Adrenal gland (tissue), 12 donors: ENCODE data around the gene OR5M8. TPM values are rescaled to one million over a fixed set of nuclear protein-coding genes. Genes with fewer than 3 reads are reported as not detected.

ENCODE experiments used
- DNase-seq, 7 donors: peaks; one replicate each; pipeline ENCODE4 v3.0.0-alpha.2; 2019 to 2020
- H3K27ac ChIP-seq, 5 donors: fragments of 200-600 bp; sonication (generic) in 4 of 5; 1 replicate in 3 of 5; 2 replicates in 2 of 5; pipeline versions ENCODE4 v1.5.1 to v1.8.0; 2016 to 2020; ENCODE audit warnings: mild to moderate bottlenecking in 1 of 5
- H3K27me3 ChIP-seq: fragments of 200-600 bp; 2 replicates; pipeline ENCODE4 v1.8.0; 2021
- H3K36me3 ChIP-seq, 2 donors: fragments of 200-600 bp; replicated peaks in 1 of 2; 1 replicate in 1 of 2; 2 replicates in 1 of 2; pipeline versions ENCODE4 v1.5.1 to v1.8.0; 2018 to 2022
- H3K4me1 ChIP-seq, 2 donors: fragments of 200-600 bp; replicated peaks in 1 of 2; 1 replicate in 1 of 2; 2 replicates in 1 of 2; pipeline versions ENCODE4 v1.5.1 to v1.8.0; 2018 to 2021
- H3K4me3 ChIP-seq, 4 donors: fragments of 200-600 bp; sonication (generic) in 3 of 4; one replicate each; pipeline ENCODE4 v1.5.1; 2016 to 2018
- H3K9me3 ChIP-seq, 3 donors: fragments of 200-600 bp; sonication (generic) in 1 of 3; replicated peaks in 1 of 3; 1 replicate in 2 of 3; 2 replicates in 1 of 3; pipeline versions ENCODE4 v1.5.1 to v1.8.0; 2016 to 2021
- POLR2A ChIP-seq, 2 donors: fragments of 450-650 bp; IDR thresholded peaks; one replicate each; pipeline ENCODE4 v1.6.1; 2017; ENCODE audit warnings: antibody characterized with exemption in 2 of 2, mild to moderate bottlenecking in 2 of 2, moderate library complexity in 1 of 2
- WGBS, 4 donors: extraction: QIAGEN DNeasy Blood & Tissue Kit in 2 of 4; methylation state at CpG; one replicate each; pipeline versions ENCODE4 v1.1.5 to v1.1.7; 2013 to 2017; 5-methylcytosine and 5-hydroxymethylcytosine counted together
- intact Hi-C, 2 donors: fragments of 100-400 bp; cut with DNase I; formaldehyde crosslinking; loops; one replicate each; pipeline versions ENCODE4 v1.14.1 to v1.15.0; 2022 to 2023
- polyA plus RNA-seq, 3 donors: library from polyadenylated mRNA; stranded (reverse); fragments of 200-250 nt in 2 of 3; fragments of 350-450 nt in 1 of 3; fragmentation: Illumina TruSeq in 1 of 3; extraction: RNeasy Lipid Tissue Mini Kit (QIAGEN cat#74804) in 1 of 3; gene quantifications; one replicate each; pipeline ENCODE4 v1.2.3, GENCODE V29; 2013 to 2014
- total RNA-seq, 9 donors: library from RNA; depleted of rRNA in 4 of 9; stranded (reverse); fragments of >200 nt in 4 of 9; fragments of 120-200 nt in 1 of 9; fragmentation: NEBNext Ultra II Directional in 1 of 9; extraction: Animal tissue kit (Norgen Biotek cat#: 25700) in 1 of 9; gene quantifications; one replicate each; pipeline versions ENCODE4 v1.1.0 to v1.2.4, GENCODE V29; 2013 to 2023
- TF ChIP-seq, protein P1 (sequence below), 6 experiments: fragments of 450-650 bp in 4 of 6; fragments of 200-600 bp in 2 of 6; sonication (generic) in 1 of 6; IDR thresholded peaks; 1 replicate in 5 of 6; 2 replicates in 1 of 6; pipeline versions ENCODE4 v1.5.1 to v1.8.0; 2016 to 2021; ENCODE audit warnings: antibody characterized with exemption in 6 of 6, mild to moderate bottlenecking in 2 of 6, moderate library complexity in 1 of 6
- donor health status: healthy with polysubstance abuse.
- donor health status: Bipolar disorder and iron deficiency.
- donor health status: DM: yes; HTN: yes; CAD: no.
- donor health status: DM: no; HTN: no; CAD: no.
- donor health status: DM: no; HTN: no; CAD: no.
- donor health status: DM: yes; HTN: yes; CAD: no.

OR5M8 gene
- total and polyA plus RNA-seq, 12 donors, result not detected

DNA sequence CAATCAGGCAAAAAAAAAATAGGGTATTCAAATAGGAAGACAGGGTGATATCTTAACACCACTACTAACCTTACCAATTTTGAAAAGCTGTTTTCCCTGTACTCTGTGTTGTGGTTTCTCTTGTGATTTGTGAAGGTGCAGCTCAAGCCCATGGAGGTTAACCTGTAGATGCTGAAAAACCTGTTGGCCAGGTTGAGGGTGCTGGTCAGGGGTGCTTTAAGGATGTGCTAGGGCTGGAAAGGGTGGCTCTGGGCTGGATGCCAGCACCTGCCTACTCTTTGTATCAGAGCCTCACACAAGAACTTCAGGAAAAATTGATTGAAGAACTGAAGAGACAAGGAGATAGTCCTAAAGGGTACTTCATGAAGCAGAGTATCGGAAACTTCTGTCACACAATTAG, 18.3 kb upstream of the OR5M8 start:
- no peaks in the 10 kb centered on the region for H3K36me3 ChIP-seq
- H3K27me3 ChIP-seq, result no peaks in the 10 kb centered on the region
- DNase-seq, result no peak
- H3K27ac ChIP-seq, result no peak overlapping the region
- no peaks in the 10 kb centered on the region for H3K9me3 ChIP-seq
- H3K4me3 ChIP-seq, result no peak overlapping the region
- H3K4me1 ChIP-seq, result no peaks in the 10 kb centered on the region
- no peak for TF ChIP-seq POLR2A (IDR thresholded peaks at IDR 0.05)
- TF ChIP-seq, protein P1, sequence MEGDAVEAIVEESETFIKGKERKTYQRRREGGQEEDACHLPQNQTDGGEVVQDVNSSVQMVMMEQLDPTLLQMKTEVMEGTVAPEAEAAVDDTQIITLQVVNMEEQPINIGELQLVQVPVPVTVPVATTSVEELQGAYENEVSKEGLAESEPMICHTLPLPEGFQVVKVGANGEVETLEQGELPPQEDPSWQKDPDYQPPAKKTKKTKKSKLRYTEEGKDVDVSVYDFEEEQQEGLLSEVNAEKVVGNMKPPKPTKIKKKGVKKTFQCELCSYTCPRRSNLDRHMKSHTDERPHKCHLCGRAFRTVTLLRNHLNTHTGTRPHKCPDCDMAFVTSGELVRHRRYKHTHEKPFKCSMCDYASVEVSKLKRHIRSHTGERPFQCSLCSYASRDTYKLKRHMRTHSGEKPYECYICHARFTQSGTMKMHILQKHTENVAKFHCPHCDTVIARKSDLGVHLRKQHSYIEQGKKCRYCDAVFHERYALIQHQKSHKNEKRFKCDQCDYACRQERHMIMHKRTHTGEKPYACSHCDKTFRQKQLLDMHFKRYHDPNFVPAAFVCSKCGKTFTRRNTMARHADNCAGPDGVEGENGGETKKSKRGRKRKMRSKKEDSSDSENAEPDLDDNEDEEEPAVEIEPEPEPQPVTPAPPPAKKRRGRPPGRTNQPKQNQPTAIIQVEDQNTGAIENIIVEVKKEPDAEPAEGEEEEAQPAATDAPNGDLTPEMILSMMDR (IDR thresholded peaks at IDR 0.05), result no peak
- 89 to 93% (median 92%) methylated on average over 1 of the region's 1 CpG for WGBS, 4 donors
- intact Hi-C loops, result no loop called here

DNA sequence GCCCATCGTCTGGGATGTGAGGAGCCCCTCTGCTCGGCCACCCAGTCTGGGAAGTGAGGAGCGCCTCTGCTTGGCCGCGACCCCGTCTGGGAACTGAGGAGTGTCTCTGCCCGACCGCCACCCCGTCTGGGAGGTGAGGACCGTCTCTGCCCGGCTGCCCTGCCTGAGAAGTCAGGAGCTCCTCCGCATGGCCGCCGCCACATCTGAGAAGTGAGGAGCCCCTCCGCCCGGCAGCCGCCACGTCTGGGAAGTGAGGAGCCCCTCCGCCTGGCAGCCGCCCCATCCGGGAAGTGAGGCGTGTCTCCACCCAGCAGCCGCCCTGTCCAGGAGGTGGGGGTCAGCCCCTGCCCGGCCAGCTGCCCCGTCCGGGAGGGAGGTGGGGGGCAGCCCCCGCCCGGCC, 5.8 kb upstream of the OR5M8 start:
- WGBS, 4 donors, result 93 to 96% (median 96%) methylated on average over 9 to 28 of the region's 28 CpGs; no CpG with 5 or more reads in 1 of the 4 donors
- Histone ChIP-seq H3K4me1 (no peaks in the 10 kb centered on the region), H3K9me3 (no peaks in the 10 kb centered on the region), H3K27ac (no peak overlapping the region), H3K27me3 (no peaks in the 10 kb centered on the region), H3K4me3 (no peak overlapping the region), H3K36me3 (no peaks in the 10 kb centered on the region)
- DNase-seq, result no peak
- intact Hi-C loops, result no loop called here
- TF ChIP-seq POLR2A (IDR thresholded peaks at IDR 0.05), result no peak
- TF ChIP-seq, protein P1 (IDR thresholded peaks at IDR 0.05), result no peak

- no peak overlapping the region for H3K27ac ChIP-seq
- intact Hi-C loops, result no loop called here
- H3K36me3 ChIP-seq, result no peaks in the 10 kb centered on the region
- TF ChIP-seq, protein P1 (IDR thresholded peaks at IDR 0.05), result no peak
- TF ChIP-seq POLR2A (IDR thresholded peaks at IDR 0.05), result no peak
- H3K4me3 ChIP-seq, result no peak overlapping the region
- 69 to 77% (median 73%) methylated on average over 2 of the region's 2 CpGs for WGBS, 4 donors
- H3K4me1 ChIP-seq, result no peaks in the 10 kb centered on the region
- H3K27me3 ChIP-seq, result no peaks in the 10 kb centered on the region
- DNase-seq, result no peak
- no peaks in the 10 kb centered on the region for H3K9me3 ChIP-seq
Measured at GRCh38 chr11:56495117-56495516, 3.9 kb upstream of the OR5M8 start.

DNA sequence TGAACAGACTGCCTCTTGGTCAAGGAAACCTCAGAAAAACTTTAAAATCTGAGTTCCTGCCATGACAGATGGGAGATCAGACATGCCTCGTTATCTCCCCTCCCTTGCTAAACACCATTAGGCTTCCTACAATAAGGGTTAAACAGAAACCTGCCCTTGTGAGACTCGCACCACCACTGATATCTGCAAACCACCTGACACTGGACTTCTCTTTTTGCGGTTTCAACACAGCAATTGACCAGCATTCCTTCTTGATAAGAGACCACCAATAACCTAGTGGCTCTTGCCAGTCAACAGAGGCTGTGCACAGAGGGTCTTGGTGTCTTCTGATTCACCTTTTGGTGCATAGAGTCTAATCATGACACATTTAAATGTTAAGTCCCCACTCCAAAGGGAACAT, 4.4 kb downstream of the OR5M8 start:
- H3K4me3 ChIP-seq, result no peak overlapping the region
- H3K36me3 ChIP-seq, result no peaks in the 10 kb centered on the region
- intact Hi-C loops, result no loop called here
- H3K4me1 ChIP-seq, result no peaks in the 10 kb centered on the region
- TF ChIP-seq, protein P1 (IDR thresholded peaks at IDR 0.05), result no peak
- no peak for TF ChIP-seq POLR2A (IDR thresholded peaks at IDR 0.05)
- WGBS, 4 donors, result 56 to 78% (median 68%) methylated on average over 3 of the region's 3 CpGs
- no peak overlapping the region for H3K27ac ChIP-seq
- DNase-seq, result no peak
- H3K9me3 ChIP-seq, result no peaks in the 10 kb centered on the region
- H3K27me3 ChIP-seq, result no peaks in the 10 kb centered on the region
